ENCODE results near the gene TSPAN9.

TSPAN9 gene

GRCh38 chr12:3078086-3078820 is 1.1 kb downstream of the TSPAN9 start:
- no peak for DNase-seq (ENCODE audit: low spot score)

GRCh38 chr12:3081091-3081490 is 3.9 kb downstream of the TSPAN9 start:
- DNase-seq (ENCODE audit: low spot score), result no peak

DNA sequence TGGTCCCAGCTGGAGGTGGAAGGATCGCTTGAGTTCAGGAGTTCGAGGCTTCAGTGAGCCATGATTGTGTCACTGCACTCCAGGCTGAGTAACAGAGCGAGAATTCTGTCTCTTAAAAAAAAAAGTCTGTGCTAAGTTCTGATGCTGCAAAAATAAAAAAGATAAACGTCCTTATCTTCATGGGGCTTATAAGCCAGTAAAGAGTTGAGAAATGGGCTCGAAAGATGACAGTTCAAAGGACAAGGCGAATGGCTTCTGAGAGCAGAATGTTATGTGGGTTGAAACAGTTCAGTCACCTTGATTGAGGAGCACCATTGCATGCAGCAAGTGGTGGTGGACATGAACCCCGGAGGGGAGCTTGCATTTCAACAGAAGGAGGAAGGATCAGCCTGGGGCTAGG is 4.7 kb downstream of the TSPAN9 start:
- no peak for DNase-seq (ENCODE audit: low spot score)

- no peak for DNase-seq (ENCODE audit: low spot score)
These were observed 6.2 kb downstream of the TSPAN9 start for GRCh38 chr12:3083241-3083920.

DNA sequence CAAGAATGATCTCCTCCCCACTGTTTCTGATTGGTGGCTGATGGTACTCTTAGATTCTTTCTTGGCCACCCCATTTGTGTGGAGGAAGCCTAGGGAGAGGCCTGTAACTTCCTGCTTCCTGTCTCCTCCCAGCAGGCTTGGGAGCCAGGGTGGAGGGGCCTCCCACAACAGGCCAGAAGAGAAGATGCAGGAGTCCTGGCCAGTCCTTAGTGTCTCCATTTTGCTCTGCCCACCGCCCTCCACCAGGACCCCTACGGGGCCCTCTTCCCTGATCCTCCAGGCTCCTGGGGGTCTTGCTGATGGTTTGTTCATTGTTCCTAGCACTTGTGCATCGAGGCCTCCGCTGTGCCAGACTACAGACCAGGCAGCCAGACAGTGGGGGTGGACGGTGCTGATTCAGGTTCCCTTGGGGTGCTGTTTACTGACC is 6.8 kb downstream of the TSPAN9 start:
- no peak for DNase-seq (ENCODE audit: low spot score)

- no peak for DNase-seq (ENCODE audit: low spot score)
These were observed 7.6 kb downstream of the TSPAN9 start for GRCh38 chr12:3084742-3085141.

DNA sequence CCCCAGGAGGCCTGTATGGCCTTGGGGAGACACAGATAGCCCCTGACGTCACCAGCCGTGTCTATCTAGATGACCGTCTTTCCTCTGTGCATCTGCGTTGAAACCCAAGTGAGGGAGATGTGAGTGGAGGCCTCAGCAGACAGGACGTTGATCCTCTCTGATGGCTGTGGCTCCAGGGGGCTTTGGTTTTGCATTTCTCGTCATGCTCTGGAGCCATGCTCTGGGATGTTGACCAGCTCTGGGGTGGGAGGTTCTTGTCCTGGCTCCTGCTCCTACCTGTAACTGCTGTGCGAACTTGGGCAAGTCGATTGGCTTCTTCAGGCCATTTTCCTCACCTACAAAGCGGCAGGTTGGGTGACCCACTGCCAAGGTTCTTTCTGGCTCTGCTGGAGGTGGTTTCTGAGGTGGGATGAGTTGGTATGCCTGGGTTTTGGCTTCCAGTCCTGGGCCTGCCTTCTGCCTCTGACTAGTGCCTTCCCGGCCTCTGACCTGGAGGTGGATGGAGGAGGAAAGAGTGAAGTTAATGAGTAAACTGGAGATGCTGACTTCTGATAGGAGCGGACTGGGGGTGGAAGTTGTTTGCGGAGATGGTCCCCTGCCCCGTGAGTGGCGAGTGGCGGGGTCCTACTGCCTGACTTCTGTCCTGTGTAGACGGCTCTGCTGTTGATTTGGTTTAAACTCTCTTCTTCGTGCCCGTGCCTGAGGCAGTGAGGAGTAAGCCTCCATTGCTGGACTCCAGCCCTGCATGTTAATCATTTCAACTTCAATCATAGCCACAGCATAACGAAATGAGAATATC is 8.4 kb downstream of the TSPAN9 start:
- no peak for DNase-seq (ENCODE audit: low spot score)

DNA sequence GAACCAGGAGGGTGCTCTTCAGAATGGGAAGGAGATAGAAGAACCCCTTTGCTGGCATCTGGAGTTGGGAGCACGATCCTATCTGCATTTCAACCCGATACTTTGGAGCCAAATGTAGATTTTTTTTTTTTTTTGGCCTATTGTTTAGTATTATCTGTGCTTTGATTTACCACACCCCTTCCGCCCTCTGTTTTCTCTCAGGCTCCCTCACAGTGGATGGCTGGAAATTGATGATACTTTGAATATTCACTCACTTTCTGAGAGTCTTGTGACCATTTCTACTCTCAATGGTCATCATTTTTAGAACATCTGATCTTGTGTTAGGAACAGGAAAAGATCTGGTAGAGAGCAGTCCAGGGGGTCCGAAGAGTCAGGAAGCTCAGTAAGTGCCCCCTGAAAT is 9.0 kb downstream of the TSPAN9 start:
- no peak for DNase-seq (ENCODE audit: low spot score)

DNA sequence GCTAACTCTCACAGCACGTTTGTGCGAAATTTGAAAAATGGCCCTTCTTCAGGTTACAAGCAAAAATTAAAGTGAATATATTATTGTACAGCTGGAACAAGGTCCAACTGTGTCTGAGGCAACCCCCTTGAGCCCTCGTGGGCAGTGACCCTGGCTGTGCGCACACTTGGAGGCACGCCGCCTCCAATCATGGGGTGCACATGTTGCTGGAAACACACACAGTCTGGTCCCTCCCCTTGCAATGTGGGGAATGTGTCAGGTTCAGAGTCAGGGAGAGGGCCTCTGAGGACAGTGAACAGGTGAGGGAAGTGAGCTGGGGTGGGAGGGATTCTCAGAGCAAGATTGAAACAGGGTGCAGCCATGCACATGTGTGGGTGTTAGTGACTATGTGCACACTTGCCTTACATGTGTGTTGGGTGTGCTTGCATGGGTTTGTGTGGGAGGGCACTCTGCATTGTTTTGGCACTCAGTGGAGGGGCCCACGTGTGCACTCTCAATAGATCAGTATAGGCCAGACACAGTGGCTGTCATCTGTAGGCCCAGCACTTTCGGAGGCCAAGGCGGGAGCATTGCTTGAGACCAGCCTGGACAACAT is 9.6 kb downstream of the TSPAN9 start:
- DNase-seq (ENCODE audit: low spot score), result no peak

- no peak for DNase-seq (ENCODE audit: low spot score)
These were observed 10.8 kb downstream of the TSPAN9 start for GRCh38 chr12:3087758-3088650.

- DNase-seq (ENCODE audit: low spot score), result no peak
These were observed 12.4 kb downstream of the TSPAN9 start for GRCh38 chr12:3089588-3089987.

GRCh38 chr12:3090240-3091037 is 13.3 kb downstream of the TSPAN9 start:
- DNase-seq (ENCODE audit: low spot score), result no peak

GRCh38 chr12:3091038-3091319 is 13.8 kb downstream of the TSPAN9 start:
- no peak for DNase-seq (ENCODE audit: low spot score)

- DNase-seq (ENCODE audit: low spot score), result no peak
These were observed 14.4 kb downstream of the TSPAN9 start for GRCh38 chr12:3091382-3092241.

GRCh38 chr12:3092764-3093163 is 15.6 kb downstream of the TSPAN9 start:
- no peak for DNase-seq (ENCODE audit: low spot score)

- no peak for DNase-seq (ENCODE audit: low spot score)
These were observed 20.1 kb downstream of the TSPAN9 start for GRCh38 chr12:3097186-3097804.

GRCh38 chr12:3097836-3098235 is 20.7 kb downstream of the TSPAN9 start:
- no peak for DNase-seq (ENCODE audit: low spot score)

DNA sequence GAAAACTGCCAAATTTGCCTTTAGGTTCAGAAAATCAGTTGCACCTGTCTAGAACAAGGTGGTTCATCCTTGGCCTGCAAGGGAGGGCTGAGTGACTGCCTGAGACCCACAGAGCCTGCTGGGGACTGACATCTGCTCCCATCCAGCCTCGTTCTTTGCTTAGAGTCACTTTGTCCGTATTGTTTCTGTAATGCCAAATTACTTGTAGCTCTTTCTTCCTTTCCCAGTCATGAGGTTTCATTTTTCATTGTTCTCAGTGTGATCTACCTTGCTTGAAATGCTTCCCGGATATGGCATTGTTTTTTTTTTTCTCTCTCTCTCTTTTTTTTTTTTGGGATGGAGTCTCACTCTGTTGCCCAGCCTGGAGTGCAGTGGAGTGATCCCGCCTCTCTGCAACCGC is 21.3 kb downstream of the TSPAN9 start:
- no peak for DNase-seq (ENCODE audit: low spot score)

DNA sequence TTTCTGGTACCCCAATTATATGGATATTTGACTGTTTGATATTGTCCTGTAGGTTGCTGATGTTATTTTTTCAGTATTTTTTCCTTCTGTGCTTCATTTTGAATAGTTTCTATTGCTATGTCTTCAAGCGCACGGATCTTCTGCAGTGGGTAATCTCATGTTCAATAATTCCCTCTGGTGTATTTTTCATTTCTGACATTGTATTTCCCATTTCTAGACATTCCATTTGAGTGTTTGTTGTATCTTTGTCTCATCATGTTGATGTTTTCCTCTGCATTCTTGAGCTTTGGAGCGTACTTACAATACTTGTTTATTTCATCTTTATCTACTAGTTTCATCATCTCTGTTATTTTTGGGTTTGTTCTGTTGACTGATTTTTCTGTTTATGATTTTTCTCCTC is 22.0 kb downstream of the TSPAN9 start:
- DNase-seq (ENCODE audit: low spot score), result no peak

All from left forelimb (tissue), 1 donor.